ENCODE results near the gene ABCA7.

DNA sequence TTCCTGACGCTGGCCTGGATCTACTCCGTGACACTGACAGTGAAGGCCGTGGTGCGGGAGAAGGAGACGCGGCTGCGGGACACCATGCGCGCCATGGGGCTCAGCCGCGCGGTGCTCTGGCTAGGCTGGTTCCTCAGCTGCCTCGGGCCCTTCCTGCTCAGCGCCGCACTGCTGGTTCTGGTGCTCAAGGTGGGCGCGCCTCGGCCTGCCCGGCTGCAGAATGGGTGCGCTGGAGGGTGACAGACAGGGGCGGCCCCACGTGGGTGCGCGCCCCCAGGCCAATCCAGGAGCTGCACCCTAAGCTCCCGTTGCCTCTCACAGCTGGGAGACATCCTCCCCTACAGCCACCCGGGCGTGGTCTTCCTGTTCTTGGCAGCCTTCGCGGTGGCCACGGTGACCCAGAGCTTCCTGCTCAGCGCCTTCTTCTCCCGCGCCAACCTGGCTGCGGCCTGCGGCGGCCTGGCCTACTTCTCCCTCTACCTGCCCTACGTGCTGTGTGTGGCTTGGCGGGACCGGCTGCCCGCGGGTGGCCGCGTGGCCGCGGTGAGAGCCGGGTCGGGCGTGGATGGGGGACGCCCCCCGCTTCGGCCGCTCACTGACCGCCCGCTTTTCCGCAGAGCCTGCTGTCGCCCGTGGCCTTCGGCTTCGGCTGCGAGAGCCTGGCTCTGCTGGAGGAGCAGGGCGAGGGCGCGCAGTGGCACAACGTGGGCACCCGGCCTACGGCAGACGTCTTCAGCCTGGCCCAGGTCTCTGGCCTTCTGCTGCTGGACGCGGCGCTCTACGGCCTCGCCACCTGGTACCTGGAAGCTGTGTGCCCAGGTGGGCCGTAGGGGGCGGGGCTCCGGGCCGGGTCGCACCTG is 7.2 kb downstream of the ABCA7 start:
- TF ChIP-seq, protein P1, sequence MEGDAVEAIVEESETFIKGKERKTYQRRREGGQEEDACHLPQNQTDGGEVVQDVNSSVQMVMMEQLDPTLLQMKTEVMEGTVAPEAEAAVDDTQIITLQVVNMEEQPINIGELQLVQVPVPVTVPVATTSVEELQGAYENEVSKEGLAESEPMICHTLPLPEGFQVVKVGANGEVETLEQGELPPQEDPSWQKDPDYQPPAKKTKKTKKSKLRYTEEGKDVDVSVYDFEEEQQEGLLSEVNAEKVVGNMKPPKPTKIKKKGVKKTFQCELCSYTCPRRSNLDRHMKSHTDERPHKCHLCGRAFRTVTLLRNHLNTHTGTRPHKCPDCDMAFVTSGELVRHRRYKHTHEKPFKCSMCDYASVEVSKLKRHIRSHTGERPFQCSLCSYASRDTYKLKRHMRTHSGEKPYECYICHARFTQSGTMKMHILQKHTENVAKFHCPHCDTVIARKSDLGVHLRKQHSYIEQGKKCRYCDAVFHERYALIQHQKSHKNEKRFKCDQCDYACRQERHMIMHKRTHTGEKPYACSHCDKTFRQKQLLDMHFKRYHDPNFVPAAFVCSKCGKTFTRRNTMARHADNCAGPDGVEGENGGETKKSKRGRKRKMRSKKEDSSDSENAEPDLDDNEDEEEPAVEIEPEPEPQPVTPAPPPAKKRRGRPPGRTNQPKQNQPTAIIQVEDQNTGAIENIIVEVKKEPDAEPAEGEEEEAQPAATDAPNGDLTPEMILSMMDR (IDR thresholded peaks at IDR 0.05; ENCODE audit: low read depth, low read length, missing input control): no peak
- TF ChIP-seq JUND (IDR thresholded peaks at IDR 0.05): no peak
- TF ChIP-seq, protein P2, sequence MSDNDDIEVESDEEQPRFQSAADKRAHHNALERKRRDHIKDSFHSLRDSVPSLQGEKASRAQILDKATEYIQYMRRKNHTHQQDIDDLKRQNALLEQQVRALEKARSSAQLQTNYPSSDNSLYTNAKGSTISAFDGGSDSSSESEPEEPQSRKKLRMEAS (IDR thresholded peaks at IDR 0.05): no peak
- no peak for TF ChIP-seq HNF4A (conservative IDR thresholded peaks at IDR 0.05)
- TF ChIP-seq, protein P3, sequence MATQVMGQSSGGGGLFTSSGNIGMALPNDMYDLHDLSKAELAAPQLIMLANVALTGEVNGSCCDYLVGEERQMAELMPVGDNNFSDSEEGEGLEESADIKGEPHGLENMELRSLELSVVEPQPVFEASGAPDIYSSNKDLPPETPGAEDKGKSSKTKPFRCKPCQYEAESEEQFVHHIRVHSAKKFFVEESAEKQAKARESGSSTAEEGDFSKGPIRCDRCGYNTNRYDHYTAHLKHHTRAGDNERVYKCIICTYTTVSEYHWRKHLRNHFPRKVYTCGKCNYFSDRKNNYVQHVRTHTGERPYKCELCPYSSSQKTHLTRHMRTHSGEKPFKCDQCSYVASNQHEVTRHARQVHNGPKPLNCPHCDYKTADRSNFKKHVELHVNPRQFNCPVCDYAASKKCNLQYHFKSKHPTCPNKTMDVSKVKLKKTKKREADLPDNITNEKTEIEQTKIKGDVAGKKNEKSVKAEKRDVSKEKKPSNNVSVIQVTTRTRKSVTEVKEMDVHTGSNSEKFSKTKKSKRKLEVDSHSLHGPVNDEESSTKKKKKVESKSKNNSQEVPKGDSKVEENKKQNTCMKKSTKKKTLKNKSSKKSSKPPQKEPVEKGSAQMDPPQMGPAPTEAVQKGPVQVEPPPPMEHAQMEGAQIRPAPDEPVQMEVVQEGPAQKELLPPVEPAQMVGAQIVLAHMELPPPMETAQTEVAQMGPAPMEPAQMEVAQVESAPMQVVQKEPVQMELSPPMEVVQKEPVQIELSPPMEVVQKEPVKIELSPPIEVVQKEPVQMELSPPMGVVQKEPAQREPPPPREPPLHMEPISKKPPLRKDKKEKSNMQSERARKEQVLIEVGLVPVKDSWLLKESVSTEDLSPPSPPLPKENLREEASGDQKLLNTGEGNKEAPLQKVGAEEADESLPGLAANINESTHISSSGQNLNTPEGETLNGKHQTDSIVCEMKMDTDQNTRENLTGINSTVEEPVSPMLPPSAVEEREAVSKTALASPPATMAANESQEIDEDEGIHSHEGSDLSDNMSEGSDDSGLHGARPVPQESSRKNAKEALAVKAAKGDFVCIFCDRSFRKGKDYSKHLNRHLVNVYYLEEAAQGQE (IDR thresholded peaks at IDR 0.05): no peak
- TF ChIP-seq, protein P4, sequence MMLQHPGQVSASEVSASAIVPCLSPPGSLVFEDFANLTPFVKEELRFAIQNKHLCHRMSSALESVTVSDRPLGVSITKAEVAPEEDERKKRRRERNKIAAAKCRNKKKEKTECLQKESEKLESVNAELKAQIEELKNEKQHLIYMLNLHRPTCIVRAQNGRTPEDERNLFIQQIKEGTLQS (IDR thresholded peaks at IDR 0.05): no peak
- no peak for TF ChIP-seq NR2F2 (IDR thresholded peaks at IDR 0.05)
- no peak for TF ChIP-seq YY1 (IDR thresholded peaks at IDR 0.05)
- TF ChIP-seq RXRA (IDR thresholded peaks at IDR 0.05): no peak
